Mesenchymal stem cell (in vitro differentiated cells and primary cell): ENCODE results near the gene FBXW11.
"Not testable (repeated sequence)": the region's sequence is repeated elsewhere in the genome, so short reads cannot be mapped to it uniquely, and the experiment has no call there.

Source experiments
- DNase-seq: peaks from one replicate; pipeline ENCODE4 v3.0.0-alpha.2; 2013
- H2AFZ ChIP-seq: one replicate; pipeline ENCODE4 v1.6.1; 2013; ENCODE audit warnings: low read depth, mild to moderate bottlenecking, control low read depth, inconsistent platforms, low read length, moderate library complexity
- H2AK5ac ChIP-seq: 2 replicates; pipeline ENCODE4 v1.6.1; 2013; ENCODE audit warnings: low read length, moderate library complexity, mild to moderate bottlenecking, inconsistent platforms; ENCODE audit not compliant: severe bottlenecking
- H2BK120ac ChIP-seq: one replicate; pipeline ENCODE4 v1.6.1; 2013; ENCODE audit warnings: low read depth, mild to moderate bottlenecking, inconsistent platforms, low read length, moderate library complexity
- H2BK12ac ChIP-seq, 2 experiments: one replicate each; pipeline ENCODE4 v1.6.1; 2013; ENCODE audit warnings: inconsistent platforms in 2 of 2, low read length in 2 of 2, mild to moderate bottlenecking in 2 of 2, moderate library complexity in 2 of 2, control low read depth in 1 of 2
- H2BK15ac ChIP-seq: one replicate; pipeline ENCODE4 v1.6.1; 2013; ENCODE audit warnings: mild to moderate bottlenecking, low read depth, inconsistent platforms; ENCODE audit not compliant: poor library complexity, severe bottlenecking
- H2BK5ac ChIP-seq: 2 replicates; pipeline ENCODE4 v1.6.1; 2013; ENCODE audit warnings: low read depth, mild to moderate bottlenecking, low read length, control low read depth, inconsistent platforms; ENCODE audit not compliant: poor library complexity, severe bottlenecking
- H3K14ac ChIP-seq, 2 experiments: one replicate each; pipeline ENCODE4 v1.6.1; 2013; ENCODE audit warnings: inconsistent platforms in 2 of 2, low read length in 2 of 2, control low read depth in 1 of 2, mild to moderate bottlenecking in 1 of 2, moderate library complexity in 1 of 2
- H3K18ac ChIP-seq, 2 experiments: one replicate each; pipeline ENCODE4 v1.6.1; 2013; ENCODE audit warnings: inconsistent platforms in 2 of 2, low read length in 2 of 2, control low read depth in 1 of 2, low read depth in 1 of 2, mild to moderate bottlenecking in 1 of 2
- H3K23ac ChIP-seq, 2 experiments: one replicate each; pipeline ENCODE4 v1.6.1; 2013; ENCODE audit warnings: inconsistent platforms in 2 of 2, low read length in 2 of 2, mild to moderate bottlenecking in 2 of 2, moderate library complexity in 2 of 2, control low read depth in 1 of 2
- H3K27ac ChIP-seq: 2 replicates; pipeline ENCODE4 v1.5.1; 2013; ENCODE audit warnings: mild to moderate bottlenecking, moderate library complexity, low read length, control low read depth, inconsistent platforms; ENCODE audit not compliant: poor library complexity, severe bottlenecking
- H3K27me3 ChIP-seq, 2 experiments: 2 replicates each; pipeline versions ENCODE4 v1.6.1 to v1.7.0; 2013; ENCODE audit warnings: low read length in 2 of 2, mild to moderate bottlenecking in 2 of 2, moderate library complexity in 2 of 2, control low read depth in 1 of 2, inconsistent platforms in 1 of 2; ENCODE audit not compliant: control insufficient read depth in 1 of 2, insufficient read depth in 1 of 2
- H3K36me3 ChIP-seq, 2 experiments: 2 replicates each; pipeline versions ENCODE4 v1.6.1 to v1.7.0; 2013; ENCODE audit warnings: low read length in 2 of 2, control low read depth in 1 of 2, inconsistent platforms in 1 of 2, low read depth in 1 of 2, mild to moderate bottlenecking in 1 of 2; ENCODE audit not compliant: insufficient read depth in 2 of 2, control insufficient read depth in 1 of 2
- H3K4ac ChIP-seq, 2 experiments: one replicate each; pipeline ENCODE4 v1.6.1; 2013; ENCODE audit warnings: inconsistent platforms in 2 of 2, low read length in 2 of 2, mild to moderate bottlenecking in 2 of 2, moderate library complexity in 2 of 2, control low read depth in 1 of 2, low read depth in 1 of 2
- H3K4me1 ChIP-seq: 2 replicates; pipeline ENCODE4 v1.6.1; 2013; ENCODE audit warnings: low read depth, low read length, control low read depth; ENCODE audit not compliant: control insufficient read depth, insufficient read depth
- H3K4me2 ChIP-seq: 2 replicates; pipeline ENCODE4 v1.6.1; 2013; ENCODE audit warnings: low read length, mild to moderate bottlenecking, inconsistent platforms; ENCODE audit not compliant: poor library complexity, severe bottlenecking
- H3K4me3 ChIP-seq, 2 experiments: 2 replicates each; pipeline versions ENCODE4 v1.5.1 to v1.7.0; 2013; ENCODE audit warnings: low read length in 2 of 2, mild to moderate bottlenecking in 2 of 2, control low read depth in 1 of 2, low read depth in 1 of 2; ENCODE audit not compliant: insufficient read depth in 1 of 2
- H3K79me1 ChIP-seq: replicated peaks from 2 replicates; pipeline ENCODE4 v1.6.1; 2013; ENCODE audit warnings: mild to moderate bottlenecking, control low read depth, low read length, inconsistent platforms; ENCODE audit not compliant: poor library complexity, severe bottlenecking
- H3K9ac ChIP-seq: 2 replicates; pipeline ENCODE4 v1.7.0; 2013; ENCODE audit warnings: mild to moderate bottlenecking, low read length, moderate library complexity
- H3K9me3 ChIP-seq: 2 replicates; pipeline ENCODE4 v1.7.0; 2013; ENCODE audit warnings: mild to moderate bottlenecking, low read length; ENCODE audit not compliant: control insufficient read depth
- H4K8ac ChIP-seq: one replicate; pipeline ENCODE4 v1.6.1; 2013; ENCODE audit warnings: inconsistent platforms, mild to moderate bottlenecking, low read length, moderate library complexity
- H4K91ac ChIP-seq: one replicate; pipeline ENCODE4 v1.6.1; 2013; ENCODE audit warnings: mild to moderate bottlenecking, low read length, inconsistent platforms
- WGBS: methylation state at CpG from one replicate; pipeline ENCODE4 v1.1.7; 2013; ENCODE audit warnings: mixed read lengths; 5-methylcytosine and 5-hydroxymethylcytosine counted together

FBXW11 gene

GRCh38 chr5:171886037-171886436 is 120.4 kb downstream of the FBXW11 start:
- not testable (repeated sequence) for H3K9me3 ChIP-seq, H4K91ac ChIP-seq, H3K27ac ChIP-seq, H3K14ac ChIP-seq, H3K4me1 ChIP-seq, H3K18ac ChIP-seq, H3K23ac ChIP-seq, H4K8ac ChIP-seq, H3K27me3 ChIP-seq, H3K9ac ChIP-seq, H2AK5ac ChIP-seq, H3K4me2 ChIP-seq, H2BK120ac ChIP-seq, H3K4me3 ChIP-seq, H2BK5ac ChIP-seq, DNase-seq, H2AFZ ChIP-seq, H2BK12ac ChIP-seq, H2BK15ac ChIP-seq, H3K4ac ChIP-seq
- WGBS: no CpG with 5 or more reads among the region's 2 CpGs
- Histone ChIP-seq H3K79me1 (peaks cover 20% of the 10 kb centered on the region), H3K36me3 (peaks cover 3 to 43% of the 10 kb centered on the region in 2 experiments)

- H3K4ac ChIP-seq: no peak overlapping the region
- no peak overlapping the region for H2BK15ac ChIP-seq
- no peak overlapping the region for H3K4me3 ChIP-seq
- H3K79me1 ChIP-seq: peaks cover 16% of the 10 kb centered on the region
- H2BK120ac ChIP-seq: no peak overlapping the region
- peaks cover 5 to 37% of the 10 kb centered on the region in 2 experiments for H3K36me3 ChIP-seq
- no peak overlapping the region for H3K14ac ChIP-seq
- H3K23ac ChIP-seq: no peak overlapping the region
- H3K9ac ChIP-seq: no peak overlapping the region
- no peak overlapping the region for H2AK5ac ChIP-seq
- H3K9me3 ChIP-seq: no peaks in the 10 kb centered on the region
- H3K4me1 ChIP-seq: no peaks in the 10 kb centered on the region
- no peaks in the 10 kb centered on the region for H3K27me3 ChIP-seq
- no peak for DNase-seq
- no peak overlapping the region for H3K18ac ChIP-seq
- no peak overlapping the region for H2BK12ac ChIP-seq
- 100% methylated on average over 2 of the region's 4 CpGs for WGBS
- H4K91ac ChIP-seq: no peak overlapping the region
- no peak overlapping the region for H3K4me2 ChIP-seq
- no peak overlapping the region for H3K27ac ChIP-seq
- no peak overlapping the region for H4K8ac ChIP-seq
- no peak overlapping the region for H2AFZ ChIP-seq
- H2BK5ac ChIP-seq: no peak overlapping the region
These were observed 124.3 kb downstream of the FBXW11 start for GRCh38 chr5:171882118-171882517.

GRCh38 chr5:171874234-171874633 is 132.2 kb downstream of the FBXW11 start:
- Histone ChIP-seq H4K91ac (no peak overlapping the region), H3K9ac (no peak overlapping the region), H2AK5ac (no peak overlapping the region), H2AFZ (no peak overlapping the region), H4K8ac (no peak overlapping the region), H2BK5ac (no peak overlapping the region), H3K18ac (no peak overlapping the region), H3K27ac (no peak overlapping the region), H3K27me3 (no peaks in the 10 kb centered on the region), H3K9me3 (no peaks in the 10 kb centered on the region), H3K23ac (no peak overlapping the region), H3K4me1 (peaks cover 4% of the 10 kb centered on the region), H3K4me3 (no peak overlapping the region), H3K4me2 (no peak overlapping the region), H3K79me1 (peaks cover 21% of the 10 kb centered on the region), H2BK120ac (no peak overlapping the region), H2BK12ac (no peak overlapping the region), H3K4ac (no peak overlapping the region), H3K36me3 (peaks cover 17 to 77% of the 10 kb centered on the region in 2 experiments), H3K14ac (no peak overlapping the region), H2BK15ac (no peak overlapping the region)
- 94% methylated on average over 2 of the region's 2 CpGs for WGBS
- peak; percentile 59 for DNase-seq

GRCh38 chr5:171872666-171873065 is 133.8 kb downstream of the FBXW11 start:
- H3K14ac ChIP-seq: no peak overlapping the region
- no peak overlapping the region for H3K4me2 ChIP-seq
- H2BK120ac ChIP-seq: no peak overlapping the region
- no peak overlapping the region for H4K91ac ChIP-seq
- 81% methylated on average over 3 of the region's 5 CpGs for WGBS
- H2BK15ac ChIP-seq: no peak overlapping the region
- no peak overlapping the region for H3K4me3 ChIP-seq
- no peak overlapping the region for H2BK5ac ChIP-seq
- no peaks in the 10 kb centered on the region for H3K27me3 ChIP-seq
- peaks cover 21% of the 10 kb centered on the region for H3K79me1 ChIP-seq
- H3K36me3 ChIP-seq: peaks cover 17 to 84% of the 10 kb centered on the region in 2 experiments
- no peak overlapping the region for H2BK12ac ChIP-seq
- H3K4ac ChIP-seq: no peak overlapping the region
- H3K18ac ChIP-seq: no peak overlapping the region
- no peak overlapping the region for H3K23ac ChIP-seq
- no peak for DNase-seq
- no peak overlapping the region for H3K27ac ChIP-seq
- no peak overlapping the region for H2AFZ ChIP-seq
- peaks cover 4% of the 10 kb centered on the region for H3K4me1 ChIP-seq
- no peak overlapping the region for H2AK5ac ChIP-seq
- H3K9ac ChIP-seq: no peak overlapping the region
- H4K8ac ChIP-seq: no peak overlapping the region
- no peaks in the 10 kb centered on the region for H3K9me3 ChIP-seq
